Esophagus squamous epithelium (tissue), 5 donors: ENCODE data around the gene GALNT17. TPM values are rescaled to one million over a fixed set of nuclear protein-coding genes. Genes with fewer than 3 reads are reported as not detected.

Experiments used
- DNase-seq: peaks from one replicate; lab custom pipeline; 2025; lab: John Stamatoyannopoulos, UW
- H3K27ac ChIP-seq, 4 donors: fragments of 200-600 bp; sonication (generic); one replicate each; pipeline ENCODE4 v1.5.1; 2016 to 2019; ENCODE audit warnings: mild to moderate bottlenecking in 1 of 4
- H3K27me3 ChIP-seq, 4 donors: fragments of 200-600 bp; sonication (generic); 1 replicate in 3 of 4; 2 replicates in 1 of 4; pipeline versions ENCODE4 v1.5.1 to v1.6.0; 2017 to 2021; ENCODE audit warnings: antibody characterized with exemption in 1 of 4
- H3K36me3 ChIP-seq, 3 donors: fragments of 200-600 bp; sonication (generic); one replicate each; pipeline ENCODE4 v1.5.1; 2016 to 2019
- H3K4me1 ChIP-seq, 3 donors: fragments of 200-600 bp; sonication (generic); one replicate each; pipeline ENCODE4 v1.5.1; 2017 to 2019
- H3K4me3 ChIP-seq, 4 donors: fragments of 200-600 bp; sonication (generic); 1 replicate in 3 of 4; 2 replicates in 1 of 4; pipeline ENCODE4 v1.5.1; 2016 to 2019; ENCODE audit warnings: mild to moderate bottlenecking in 2 of 4, moderate library complexity in 1 of 4
- H3K9me3 ChIP-seq, 3 donors: fragments of 200-600 bp; sonication (generic); one replicate each; pipeline ENCODE4 v1.5.1; 2016 to 2019
- POLR2A ChIP-seq, 4 donors: fragments of 450-650 bp; IDR thresholded peaks; one replicate each; pipeline ENCODE4 v1.6.1; 2017; ENCODE audit warnings: antibody characterized with exemption in 4 of 4, mild to moderate bottlenecking in 4 of 4, moderate library complexity in 3 of 4
- WGBS, 2 donors: methylation state at CpG; one replicate each; pipeline ENCODE4 v1.1.5; 2018; 5-methylcytosine and 5-hydroxymethylcytosine counted together
- intact Hi-C: fragments of 100-400 bp; cut with DNase I; formaldehyde crosslinking; loops from one replicate; pipeline ENCODE4 v1.15.0; 2022
- total RNA-seq, 4 donors: library from RNA; depleted of rRNA; stranded (reverse); fragments of >200 nt; gene quantifications; one replicate each; pipeline ENCODE4 v1.1.0, GENCODE V29; 2016
- TF ChIP-seq, protein P1 (sequence below), 6 experiments: fragments of 450-650 bp in 4 of 6; fragments of 200-600 bp in 2 of 6; sonication (generic) in 2 of 6; IDR thresholded peaks; one replicate each; pipeline ENCODE4 v1.5.1; 2016 to 2019; ENCODE audit warnings: antibody characterized with exemption in 6 of 6, mild to moderate bottlenecking in 4 of 6, moderate library complexity in 4 of 6
- donor health status: DM: yes; HTN: yes; CAD: no.

The GALNT17 gene
- total RNA-seq, 4 donors from 2014 or later = 1.6 to 22.1 (median 2.5) TPM

DNA sequence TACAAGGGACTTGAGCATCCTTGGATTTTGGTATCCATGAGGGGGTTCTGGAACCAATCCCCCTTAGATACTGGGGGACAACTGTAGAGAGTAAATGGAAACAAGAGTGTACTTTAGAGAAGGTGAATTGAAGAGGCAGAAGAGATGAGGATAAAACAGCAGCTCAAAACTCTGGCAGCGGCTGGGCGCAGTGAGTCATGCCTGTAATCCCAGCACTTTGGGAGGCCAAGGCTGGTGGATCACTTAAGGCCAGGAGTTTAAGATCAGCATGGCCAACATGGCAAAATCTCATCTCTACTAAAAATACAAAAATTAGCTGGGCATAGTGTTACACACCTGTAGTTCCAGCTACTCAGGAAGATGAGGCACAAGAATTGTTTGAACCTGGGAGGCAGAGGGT is 218.7 kb downstream of the GALNT17 start:
- intact Hi-C loops = no loop called here
- Histone ChIP-seq H3K36me3 (no peaks in the 10 kb centered on the region), H3K27me3 (no peaks in the 10 kb centered on the region), H3K4me1 (peaks cover 0 to 6% (median 0%) of the 10 kb centered on the region in 3 donors), H3K4me3 (no peak overlapping the region), H3K9me3 (no peaks in the 10 kb centered on the region), H3K27ac (no peak overlapping the region)
- 43 to 79% methylated on average over 2 of the region's 2 CpGs for WGBS, 2 donors
- no peak for TF ChIP-seq POLR2A (IDR thresholded peaks at IDR 0.05)
- TF ChIP-seq, protein P1, sequence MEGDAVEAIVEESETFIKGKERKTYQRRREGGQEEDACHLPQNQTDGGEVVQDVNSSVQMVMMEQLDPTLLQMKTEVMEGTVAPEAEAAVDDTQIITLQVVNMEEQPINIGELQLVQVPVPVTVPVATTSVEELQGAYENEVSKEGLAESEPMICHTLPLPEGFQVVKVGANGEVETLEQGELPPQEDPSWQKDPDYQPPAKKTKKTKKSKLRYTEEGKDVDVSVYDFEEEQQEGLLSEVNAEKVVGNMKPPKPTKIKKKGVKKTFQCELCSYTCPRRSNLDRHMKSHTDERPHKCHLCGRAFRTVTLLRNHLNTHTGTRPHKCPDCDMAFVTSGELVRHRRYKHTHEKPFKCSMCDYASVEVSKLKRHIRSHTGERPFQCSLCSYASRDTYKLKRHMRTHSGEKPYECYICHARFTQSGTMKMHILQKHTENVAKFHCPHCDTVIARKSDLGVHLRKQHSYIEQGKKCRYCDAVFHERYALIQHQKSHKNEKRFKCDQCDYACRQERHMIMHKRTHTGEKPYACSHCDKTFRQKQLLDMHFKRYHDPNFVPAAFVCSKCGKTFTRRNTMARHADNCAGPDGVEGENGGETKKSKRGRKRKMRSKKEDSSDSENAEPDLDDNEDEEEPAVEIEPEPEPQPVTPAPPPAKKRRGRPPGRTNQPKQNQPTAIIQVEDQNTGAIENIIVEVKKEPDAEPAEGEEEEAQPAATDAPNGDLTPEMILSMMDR (IDR thresholded peaks at IDR 0.05) = no peak
- no peak for DNase-seq

DNA sequence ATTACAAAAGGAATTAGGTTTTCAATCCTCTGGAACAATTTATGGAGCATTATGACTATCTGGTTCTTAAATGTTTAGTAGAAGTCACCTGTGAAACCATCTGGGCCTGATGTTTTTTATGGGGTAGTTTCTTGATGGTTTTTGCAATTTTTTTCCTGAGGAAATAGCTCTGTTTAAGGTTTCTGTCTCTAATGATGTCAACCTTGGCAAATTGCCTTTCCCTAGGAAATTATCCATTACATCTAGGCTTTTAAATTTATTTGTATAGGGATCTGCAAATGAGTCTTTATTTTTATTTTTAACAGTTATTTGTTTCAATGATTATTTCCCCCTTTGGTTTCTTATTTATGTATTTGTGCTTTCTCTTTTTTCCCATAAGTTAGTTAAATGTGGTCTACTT is 222.8 kb downstream of the GALNT17 start:
- peaks cover 0 to 4% (median 0%) of the 10 kb centered on the region in 3 donors for H3K9me3 ChIP-seq
- no peaks in the 10 kb centered on the region for H3K4me1 ChIP-seq
- TF ChIP-seq POLR2A (IDR thresholded peaks at IDR 0.05) = no peak
- TF ChIP-seq, protein P1 (IDR thresholded peaks at IDR 0.05) = no peak
- no peaks in the 10 kb centered on the region for H3K36me3 ChIP-seq
- DNase-seq = no peak
- H3K4me3 ChIP-seq = no peak overlapping the region
- H3K27me3 ChIP-seq = no peaks in the 10 kb centered on the region
- H3K27ac ChIP-seq = no peak overlapping the region
- intact Hi-C loops = no loop called here

DNA sequence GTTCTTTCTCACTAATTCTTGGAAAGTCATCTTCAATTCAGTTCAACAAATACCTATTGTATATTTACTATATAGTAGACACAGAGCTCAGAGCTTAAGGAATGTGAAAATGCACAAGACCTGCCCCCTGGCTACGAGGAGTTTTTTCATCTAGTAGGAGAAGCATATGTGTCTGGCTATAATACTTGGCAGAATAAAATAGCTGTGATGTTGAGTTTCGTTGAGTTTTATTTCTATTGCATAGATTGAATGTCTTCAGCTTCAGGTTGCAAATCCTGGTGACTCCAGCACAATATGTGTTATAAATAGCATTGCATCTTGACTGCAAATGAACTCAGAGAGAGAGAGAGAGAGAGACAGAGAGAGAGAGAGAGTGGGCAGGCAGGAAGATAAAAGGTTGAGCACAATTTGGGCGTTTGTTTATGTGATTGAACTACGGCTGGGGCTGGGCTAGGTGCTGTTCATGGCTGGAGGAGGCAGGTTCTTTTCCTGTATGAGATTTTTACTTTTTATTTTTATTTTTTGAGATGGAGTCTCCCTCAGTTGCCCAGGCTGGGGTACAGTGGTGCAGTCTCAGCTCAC is 229.6 kb downstream of the GALNT17 start:
- H3K27me3 ChIP-seq = no peaks in the 10 kb centered on the region
- no peak overlapping the region for H3K4me3 ChIP-seq
- H3K36me3 ChIP-seq = no peaks in the 10 kb centered on the region
- no peak overlapping the region for H3K27ac ChIP-seq
- WGBS, 2 donors = 56 to 58% methylated on average over 4 of the region's 4 CpGs
- TF ChIP-seq POLR2A (IDR thresholded peaks at IDR 0.05) = no peak
- TF ChIP-seq, protein P1 (IDR thresholded peaks at IDR 0.05) = no peak
- intact Hi-C loops = no loop called here
- H3K9me3 ChIP-seq = peaks cover 0 to 4% (median 0%) of the 10 kb centered on the region in 3 donors
- H3K4me1 ChIP-seq = no peaks in the 10 kb centered on the region
- no peak for DNase-seq

DNA sequence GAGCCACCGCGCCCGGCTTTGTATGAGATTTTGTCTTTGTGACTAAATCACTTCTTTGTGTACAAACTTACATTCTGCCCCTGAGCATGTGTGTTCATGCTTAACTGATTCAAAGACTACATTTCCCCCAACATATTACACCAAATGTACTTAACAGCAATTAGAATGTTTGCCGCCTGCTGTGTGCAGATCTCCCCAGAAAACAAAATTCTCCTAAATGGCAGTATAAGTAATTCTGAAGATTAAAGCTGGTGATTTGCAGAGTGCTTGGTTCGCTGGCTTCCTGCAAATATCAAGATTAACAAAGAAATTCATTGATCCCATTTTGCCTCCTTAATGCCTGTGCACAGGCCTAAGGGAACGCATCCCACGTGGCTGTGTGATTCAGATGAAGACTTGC is 230.3 kb downstream of the GALNT17 start:
- Histone ChIP-seq H3K4me3 (no peak overlapping the region), H3K9me3 (peaks cover 0 to 4% (median 0%) of the 10 kb centered on the region in 3 donors), H3K27ac (no peak overlapping the region), H3K27me3 (no peaks in the 10 kb centered on the region), H3K36me3 (no peaks in the 10 kb centered on the region), H3K4me1 (no peaks in the 10 kb centered on the region)
- no peak for DNase-seq
- WGBS, 2 donors = 76 to 85% methylated on average over 7 of the region's 7 CpGs
- TF ChIP-seq POLR2A (IDR thresholded peaks at IDR 0.05) = no peak
- TF ChIP-seq, protein P1 (IDR thresholded peaks at IDR 0.05) = no peak
- intact Hi-C loops = no loop called here

DNA sequence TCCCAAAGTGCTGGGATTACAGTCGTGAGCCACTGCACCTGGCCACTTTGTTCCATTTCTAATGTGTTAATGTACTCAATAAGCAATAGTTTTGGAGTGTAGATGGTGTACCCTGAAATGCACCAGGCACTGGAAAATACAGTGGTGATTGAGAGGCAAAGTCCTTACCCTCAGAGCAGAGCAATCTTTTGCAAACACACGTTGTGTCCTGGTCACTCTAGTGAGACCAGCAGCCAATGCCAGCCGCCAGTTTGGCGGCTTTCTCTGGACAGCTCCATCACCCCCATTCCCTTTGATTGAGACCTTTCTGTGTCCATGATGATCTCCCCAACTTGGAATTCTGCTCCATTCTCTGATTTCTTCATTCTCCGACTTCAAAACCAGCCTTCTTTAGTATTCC is 231.3 kb downstream of the GALNT17 start:
- no peak overlapping the region for H3K27ac ChIP-seq
- no peaks in the 10 kb centered on the region for H3K27me3 ChIP-seq
- H3K9me3 ChIP-seq = peaks cover 0 to 4% (median 0%) of the 10 kb centered on the region in 3 donors
- H3K4me1 ChIP-seq = no peaks in the 10 kb centered on the region
- intact Hi-C loops = no loop called here
- TF ChIP-seq, protein P1 (IDR thresholded peaks at IDR 0.05) = no peak
- no peak for TF ChIP-seq POLR2A (IDR thresholded peaks at IDR 0.05)
- no peak overlapping the region for H3K4me3 ChIP-seq
- 84 to 90% methylated on average over 5 of the region's 5 CpGs for WGBS, 2 donors
- no peaks in the 10 kb centered on the region for H3K36me3 ChIP-seq
- DNase-seq = no peak
